Stimulated activated CD4-positive, alpha-beta T cell treated with anti-CD3 and anti-CD28 coated beads, Interleukin-15, amount 100 ng/mL, for 1 hour (primary cell): ENCODE measurements around the gene CASQ1.

Source experiments
- DNase-seq, 2 donors: peaks; one replicate each; pipeline ENCODE4 v3.0.0-alpha.2; 2020; ENCODE audit warnings: low read depth in 1 of 2, low spot score in 1 of 2

The CASQ1 gene

DNA sequence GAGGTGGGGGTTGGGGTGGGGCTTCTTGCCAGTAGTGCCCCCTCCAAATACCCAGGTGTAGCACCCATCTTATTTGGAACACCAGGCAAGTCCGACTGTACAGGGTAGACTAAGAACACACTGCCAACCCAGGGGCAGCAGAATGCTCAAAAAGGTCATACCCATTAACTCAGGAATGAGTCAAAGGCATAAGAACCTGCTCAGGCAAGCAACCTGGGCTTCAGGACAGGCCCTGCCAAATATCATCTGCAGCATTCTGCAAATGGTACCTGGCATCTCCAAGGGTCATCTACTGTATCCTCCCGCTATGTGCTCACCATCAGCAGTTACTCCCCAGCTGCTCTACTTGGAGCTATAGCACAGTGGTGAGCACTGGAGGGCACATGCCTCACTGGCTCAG, 34.2 kb downstream of the CASQ1 start:
- no peak for DNase-seq

DNA sequence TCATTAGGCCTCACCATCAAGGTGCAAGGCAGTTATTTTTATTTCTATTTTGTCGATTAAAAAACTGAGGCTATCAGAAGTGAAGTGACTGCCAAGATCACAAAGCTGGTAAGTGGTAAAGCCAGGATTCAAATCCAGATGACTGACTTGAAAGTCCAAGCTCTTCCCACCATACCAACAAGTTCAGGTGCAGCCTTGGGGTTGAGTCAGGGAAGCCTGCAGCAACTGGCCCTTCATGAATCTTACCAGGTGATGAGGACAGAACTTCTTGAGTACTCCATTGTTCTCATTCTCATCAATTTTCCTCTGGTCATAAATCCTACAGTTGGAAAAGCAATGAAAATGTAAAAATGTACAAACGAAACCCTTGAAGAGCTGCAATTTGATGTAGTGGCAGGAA, 35.0 kb downstream of the CASQ1 start:
- no peak for DNase-seq

DNA sequence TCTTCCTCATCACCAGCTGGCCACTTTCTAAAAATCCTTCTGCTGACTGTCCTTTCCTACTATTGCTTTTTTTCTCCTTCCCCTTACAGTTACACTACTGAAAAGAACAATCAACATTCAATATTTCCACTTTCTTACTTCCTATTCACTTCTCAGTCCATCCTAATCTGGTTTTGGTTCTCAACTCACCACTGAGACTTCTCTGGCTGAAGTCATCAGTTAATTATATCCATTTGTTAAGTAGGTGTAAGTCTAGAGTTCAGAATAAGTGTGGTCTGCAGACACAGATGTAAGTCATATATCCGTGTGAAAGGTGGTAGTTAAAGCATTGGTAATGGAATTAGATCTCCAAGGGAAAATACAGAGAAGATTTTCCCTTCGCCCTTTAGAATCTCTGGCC, 36.2 kb downstream of the CASQ1 start:
- DNase-seq: no peak

DNA sequence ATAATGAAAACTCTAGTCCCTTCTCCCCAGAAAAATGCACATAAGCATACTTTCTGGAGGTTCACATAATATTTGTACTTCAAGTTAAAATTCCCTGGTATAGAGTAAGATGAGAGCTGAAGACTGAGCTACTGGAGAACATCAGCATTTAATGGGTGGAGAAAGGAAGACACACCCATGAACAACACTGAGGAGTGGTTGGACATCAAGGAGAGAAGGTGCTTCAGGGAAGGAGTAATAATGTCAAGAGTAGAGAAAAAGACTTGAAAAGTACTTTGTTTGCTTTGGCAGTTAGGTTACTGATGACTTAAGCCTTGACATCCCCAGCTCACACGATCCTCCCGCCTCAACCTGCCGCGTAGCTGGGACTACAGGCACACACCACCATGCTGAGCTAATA, 36.7 kb downstream of the CASQ1 start:
- no peak for DNase-seq

DNA sequence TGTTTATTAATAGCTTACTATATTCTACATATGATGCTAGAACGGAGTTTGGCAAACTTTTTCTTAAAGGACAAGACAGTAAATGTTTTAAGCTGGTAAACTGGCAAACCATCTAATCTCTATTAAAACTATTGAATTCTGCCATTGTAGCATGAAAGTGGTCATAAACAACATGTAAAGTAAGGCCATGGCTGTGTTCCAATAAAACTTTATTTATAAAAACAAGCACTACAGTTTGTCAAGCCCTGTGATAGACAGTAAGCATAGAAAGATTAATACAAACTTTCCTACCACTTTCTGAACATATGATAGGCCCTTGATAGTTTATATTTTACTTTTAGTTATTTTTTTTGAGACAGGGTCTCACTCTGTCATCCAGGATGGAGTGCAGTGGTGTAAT, 37.2 kb downstream of the CASQ1 start:
- DNase-seq: no peak

DNA sequence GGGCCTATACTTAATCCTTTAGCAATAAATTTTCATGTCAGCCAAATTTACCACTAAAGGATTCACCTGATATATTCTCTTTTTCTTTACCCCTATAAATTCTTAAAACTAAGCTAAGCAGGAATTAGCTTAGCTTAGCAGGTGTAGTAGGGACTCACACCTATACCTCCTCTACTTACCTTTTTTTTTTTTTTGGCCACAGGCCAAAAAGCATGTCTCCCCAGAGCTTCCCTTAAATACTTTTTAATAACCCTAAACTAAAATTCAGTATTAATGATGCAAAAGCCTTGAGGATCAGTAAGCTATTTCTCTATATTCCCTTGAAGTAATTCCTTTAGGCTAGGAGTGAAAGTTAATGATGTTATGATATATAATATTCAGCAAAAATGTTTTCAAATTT, 38.1 kb downstream of the CASQ1 start:
- DNase-seq: no peak

DNA sequence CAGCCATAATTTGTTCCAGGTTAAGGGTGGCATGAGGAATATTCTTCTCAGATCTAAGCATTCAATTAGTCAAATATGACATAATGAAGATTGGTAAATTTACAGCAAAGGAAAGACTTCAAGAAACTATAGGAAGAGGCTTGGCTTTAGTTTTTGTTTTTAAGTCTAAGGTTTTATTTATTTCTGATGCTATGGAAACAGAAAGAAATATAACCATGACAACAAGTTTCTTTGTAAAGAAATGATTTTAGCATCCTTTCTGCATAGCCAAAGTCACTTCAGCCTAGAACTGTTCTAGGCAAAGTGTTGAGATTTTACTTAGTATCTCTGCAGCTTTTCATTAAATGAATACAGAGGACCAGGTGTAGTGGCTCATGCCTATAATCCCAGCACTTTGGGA, 42.5 kb downstream of the CASQ1 start:
- DNase-seq: no peak

DNA sequence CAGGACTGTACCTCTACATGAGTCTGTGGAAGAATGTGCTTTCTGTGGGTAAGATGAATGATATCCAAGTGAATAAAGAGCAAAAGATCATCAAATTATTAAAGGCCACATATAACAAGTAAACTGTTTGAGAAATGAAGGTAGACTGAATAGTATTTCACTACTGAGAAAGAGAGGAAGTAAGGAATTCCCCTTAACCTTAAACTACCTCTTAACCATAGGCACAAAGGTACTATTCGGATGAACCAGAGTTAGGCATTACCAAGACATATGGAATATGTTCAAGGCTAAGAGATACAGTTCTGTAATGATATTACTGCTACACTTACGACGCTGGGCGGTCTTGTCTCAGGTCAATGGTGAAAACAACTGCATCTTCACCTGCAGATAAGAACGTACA, 46.4 kb downstream of the CASQ1 start:
- DNase-seq: no peak

DNA sequence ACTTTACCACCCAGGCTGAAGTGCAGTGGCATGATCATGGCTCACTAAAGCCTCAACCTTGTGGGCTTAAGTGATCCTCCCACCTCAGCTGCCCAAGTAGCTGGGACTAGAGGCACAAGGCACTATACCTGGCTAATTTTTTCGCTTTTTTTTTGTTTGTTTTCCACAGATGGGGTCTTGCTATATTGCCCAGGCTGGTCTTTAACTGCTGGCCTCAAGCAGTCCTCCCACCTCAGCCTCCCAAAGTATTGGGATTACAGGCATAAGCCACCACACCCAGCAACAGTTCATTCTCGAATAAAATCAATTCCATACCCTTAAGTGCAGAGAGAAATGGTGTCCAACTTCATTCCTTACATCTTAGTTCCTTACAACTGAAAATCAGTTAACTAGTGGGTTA, 47.2 kb downstream of the CASQ1 start:
- DNase-seq: no peak

DNA sequence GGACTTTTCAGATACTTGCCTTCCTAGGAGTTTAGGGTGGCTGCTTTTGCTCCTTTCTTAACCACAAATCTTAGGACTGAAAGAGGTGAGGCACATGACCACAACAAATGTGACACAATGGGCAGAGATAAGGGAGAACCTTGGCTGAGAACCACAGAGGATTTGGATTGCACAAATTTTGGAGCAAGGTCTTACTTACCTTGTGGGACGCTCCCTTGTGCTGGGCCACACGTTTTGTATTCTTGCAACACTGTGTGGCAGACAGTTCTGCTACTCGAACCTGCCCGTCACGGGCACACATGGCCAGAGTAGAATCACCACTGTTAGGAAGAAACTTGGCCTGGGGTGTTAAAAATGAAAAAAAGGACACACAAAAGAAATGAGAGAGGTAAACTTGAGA, 48.0 kb downstream of the CASQ1 start:
- DNase-seq: no peak

DNA sequence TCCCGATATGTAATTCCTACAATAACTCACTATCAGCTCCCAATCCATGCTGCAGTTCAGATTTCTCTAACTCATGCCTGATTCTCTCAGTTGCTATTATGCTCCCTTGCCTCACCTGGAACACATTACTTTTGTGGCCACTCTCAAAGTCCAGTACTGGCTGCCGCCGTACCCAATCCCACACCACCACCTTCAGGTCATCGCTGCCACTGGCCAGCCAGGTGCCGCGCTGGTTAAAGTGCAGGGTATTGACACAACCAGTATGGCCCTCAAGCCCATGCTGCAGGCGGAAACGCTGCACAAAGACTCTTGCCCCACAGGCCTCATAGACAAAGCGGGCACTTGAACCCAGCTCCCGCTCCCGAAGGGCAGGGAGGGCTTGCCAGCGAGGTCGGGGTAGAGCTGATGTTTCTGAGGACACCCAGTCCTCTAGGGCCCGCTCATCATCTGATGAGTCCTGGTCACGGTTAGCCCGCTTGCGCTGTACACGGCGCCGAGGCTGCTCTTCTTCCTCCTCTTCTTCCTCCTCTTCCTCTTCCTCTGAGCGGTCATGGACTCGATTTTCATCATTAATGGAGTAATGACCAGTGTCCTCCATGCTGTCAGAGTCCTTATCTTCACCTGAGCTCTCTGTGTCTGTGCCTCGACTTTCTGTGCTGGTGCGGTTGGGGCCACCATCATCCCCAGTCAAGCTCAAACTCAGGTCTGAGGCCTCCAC, 49.4 kb downstream of the CASQ1 start:
- DNase-seq: no peak

DNA sequence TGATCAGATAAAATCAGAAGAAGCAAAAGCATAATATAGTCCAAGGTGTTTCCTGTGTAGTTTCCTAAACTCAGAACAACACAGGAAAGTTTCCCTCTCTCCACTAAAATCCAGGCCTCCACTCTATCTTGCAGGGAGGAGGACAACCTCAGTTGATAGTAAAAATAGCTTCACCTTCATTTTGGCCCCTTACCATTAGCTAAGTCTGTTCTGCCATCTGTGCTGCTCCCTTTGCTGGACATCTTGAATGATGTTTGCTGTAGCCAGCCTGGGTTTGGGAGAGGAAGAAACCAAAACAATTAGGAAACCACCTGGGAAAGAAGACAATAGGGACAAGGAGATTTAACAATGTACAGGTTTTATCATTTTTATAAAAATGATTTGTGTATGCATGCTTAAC, 53.4 kb downstream of the CASQ1 start:
- no peak for DNase-seq

DNA sequence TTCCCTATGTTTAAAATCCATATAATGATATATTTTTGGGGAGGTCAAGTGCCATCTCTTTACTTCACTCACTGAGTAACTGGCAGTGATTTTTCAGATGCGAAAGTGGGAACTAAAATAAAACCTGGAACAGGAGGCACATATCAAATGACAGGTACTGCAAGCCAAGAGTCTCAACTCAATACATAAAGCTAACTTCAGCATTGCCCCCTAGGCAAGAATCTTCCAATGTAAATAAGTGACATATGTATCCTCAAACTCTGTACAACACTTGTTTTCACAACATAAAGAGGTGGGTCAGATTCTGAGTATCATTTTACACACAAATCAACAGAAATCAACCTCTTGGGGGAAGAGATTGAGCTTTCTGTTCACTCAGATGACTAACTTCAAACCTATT, 53.8 kb downstream of the CASQ1 start:
- no peak for DNase-seq

DNA sequence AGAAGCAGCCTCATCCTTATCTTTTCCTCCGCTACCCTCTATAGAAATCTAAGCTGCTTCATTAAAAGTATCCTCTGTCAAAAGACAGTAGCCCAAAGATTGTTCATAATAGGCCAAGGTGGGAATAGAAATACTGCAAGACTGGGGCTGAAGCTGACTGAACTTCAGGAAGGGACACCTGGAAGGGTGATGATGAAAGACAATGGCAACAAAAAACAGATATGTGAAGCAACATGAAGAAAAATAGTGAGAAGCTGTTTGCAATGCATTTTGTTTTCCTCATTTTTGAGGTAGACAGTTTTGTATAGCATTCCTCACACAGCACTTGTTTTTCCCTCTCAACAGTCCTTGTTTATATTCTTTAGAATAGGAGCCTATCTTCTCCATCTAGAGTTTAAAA, 55.1 kb downstream of the CASQ1 start:
- DNase-seq: no peak

DNA sequence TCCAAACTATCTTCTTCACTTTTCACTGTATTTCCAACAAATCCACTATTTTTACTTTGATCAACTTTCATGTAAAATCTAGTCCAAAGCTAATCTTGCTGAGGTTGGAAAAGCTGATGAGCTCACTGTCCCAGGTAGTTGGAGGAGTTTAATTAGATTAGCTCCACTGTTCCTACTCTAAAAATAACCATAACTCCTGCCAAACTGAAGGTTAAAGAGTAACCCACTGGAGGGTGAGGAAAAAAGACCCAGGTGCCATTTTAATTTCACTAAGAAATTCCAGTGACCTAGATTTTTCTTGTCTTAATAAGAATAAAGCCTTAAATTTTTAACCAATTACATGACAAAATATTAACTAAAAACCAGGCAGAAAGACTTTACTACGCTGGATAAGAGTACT, 56.7 kb downstream of the CASQ1 start:
- DNase-seq: no peak

DNA sequence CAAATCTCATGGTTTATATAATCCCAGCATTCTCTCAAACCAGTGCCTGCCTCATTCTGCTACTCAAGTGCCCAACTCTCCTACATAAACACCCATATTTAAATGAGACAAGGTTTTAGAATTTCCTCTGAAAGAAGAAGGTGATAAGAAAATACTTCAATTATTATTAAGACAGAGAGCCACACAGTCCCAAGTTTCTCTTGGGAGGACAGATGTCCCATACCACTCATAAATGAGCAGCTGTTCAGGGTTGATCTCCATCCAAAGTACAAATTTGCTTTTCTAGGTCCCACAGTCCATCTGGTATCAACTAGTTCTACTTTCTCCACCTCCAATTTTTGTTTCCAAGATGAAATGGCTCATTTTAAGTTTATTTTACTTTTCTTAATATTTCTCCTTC, 60.6 kb downstream of the CASQ1 start:
- DNase-seq: no peak
